Neural cell (in vitro differentiated cells): ENCODE results near the gene ZIC3. TPM values are rescaled to one million over a fixed set of nuclear protein-coding genes. Genes with fewer than 3 reads are reported as not detected.

ENCODE experiments used
- H2AFZ ChIP-seq: fragments of 200-600, 300-800 bp; sonication (generic), shearing (Covaris generic); 2 replicates; pipeline ENCODE4 v1.6.0; 2014; ENCODE audit warnings: low read depth, mild to moderate bottlenecking, antibody characterized with exemption, low read length, moderate library complexity
- H3F3A ChIP-seq: fragments of 200-600 bp; shearing (Covaris generic); 2 replicates; pipeline ENCODE4 v1.6.1; 2016; ENCODE audit warnings: mild to moderate bottlenecking, moderate library complexity, mixed read lengths, antibody characterized with exemption, low read length; ENCODE audit not compliant: insufficient read depth, poor library complexity, severe bottlenecking
- H3K27ac ChIP-seq: fragments of 200-600, 300-800 bp; sonication (generic), shearing (Covaris generic); 2 replicates; pipeline ENCODE4 v1.5.1; 2014; ENCODE audit warnings: mild to moderate bottlenecking, low read length, moderate library complexity
- H3K27me3 ChIP-seq: fragments of 300-800, 200-600 bp; sonication (generic), shearing (Covaris generic); 2 replicates; pipeline ENCODE4 v1.6.0; 2014; ENCODE audit warnings: mild to moderate bottlenecking, low read depth, low read length, moderate library complexity; ENCODE audit not compliant: insufficient read depth
- H3K36me3 ChIP-seq: fragments of 300-800, 200-600 bp; sonication (generic), shearing (Covaris generic); 2 replicates; pipeline ENCODE4 v1.5.1; 2014; ENCODE audit warnings: mild to moderate bottlenecking, antibody characterized with exemption, low read length, moderate library complexity; ENCODE audit not compliant: insufficient read depth
- H3K4me2 ChIP-seq: fragments of 300-800, 200-600 bp; sonication (generic), shearing (Covaris generic); 2 replicates; pipeline ENCODE4 v1.6.0; 2014; ENCODE audit warnings: mild to moderate bottlenecking, low read length
- H3K4me3 ChIP-seq: fragments of 300-800, 200-600 bp; sonication (generic), shearing (Covaris generic); 2 replicates; pipeline ENCODE4 v1.5.1; 2014; ENCODE audit warnings: mild to moderate bottlenecking, low read length, moderate library complexity
- H3K79me2 ChIP-seq: fragments of 200-600 bp; shearing (Covaris generic); replicated peaks from 2 replicates; pipeline ENCODE4 v1.6.0; 2014; ENCODE audit warnings: mild to moderate bottlenecking, low read length, moderate library complexity; ENCODE audit not compliant: insufficient read depth
- H3K9ac ChIP-seq: fragments of 300-800, 200-600 bp; sonication (generic), shearing (Covaris generic); 2 replicates; pipeline ENCODE4 v1.6.1; 2016; ENCODE audit warnings: mild to moderate bottlenecking, low read length, mixed read lengths
- H3K9me2 ChIP-seq: fragments of 200-600 bp; shearing (Covaris generic); 2 replicates; pipeline ENCODE4 v1.6.1; 2016; ENCODE audit warnings: mild to moderate bottlenecking, low read length, mixed read lengths; ENCODE audit not compliant: insufficient read depth
- H3K9me3 ChIP-seq: fragments of 200-600, 300-800 bp; sonication (generic), shearing (Covaris generic); 2 replicates; pipeline ENCODE4 v1.6.1; 2016; ENCODE audit warnings: mild to moderate bottlenecking, mixed run types, low read length, moderate library complexity, mixed read lengths
- H4K20me1 ChIP-seq: fragments of 200-600 bp; shearing (Covaris generic); 2 replicates; pipeline ENCODE4 v1.6.1; 2016; ENCODE audit warnings: mild to moderate bottlenecking, mixed run types; ENCODE audit not compliant: insufficient read depth
- EP300 ChIP-seq: fragments of 450-650 bp; conservative IDR thresholded peaks from 2 replicates; pipeline ENCODE4 v1.6.1; 2014; ENCODE audit warnings: antibody characterized with exemption, mild to moderate bottlenecking, moderate library complexity; ENCODE audit not compliant: poor library complexity, severe bottlenecking
- EZH2 ChIP-seq: fragments of 200-600, 300-800 bp; shearing (Covaris generic), sonication (generic); IDR thresholded peaks from 2 replicates; pipeline ENCODE4 v1.6.1; 2014; ENCODE audit warnings: antibody characterized with exemption, low read length, borderline replicate concordance, mild to moderate bottlenecking; ENCODE audit not compliant: insufficient read depth, poor library complexity, severe bottlenecking
- MXI1 ChIP-seq: fragments of 450-650 bp; conservative IDR thresholded peaks from 2 replicates; pipeline ENCODE4 v1.6.1; 2014; ENCODE audit warnings: antibody characterized with exemption, mild to moderate bottlenecking; ENCODE audit not compliant: poor library complexity, severe bottlenecking
- POLR2AphosphoS5 ChIP-seq: IDR thresholded peaks from 2 replicates; pipeline ENCODE4 v1.6.1; 2012
- RAD21 ChIP-seq: fragments of 450-650 bp; conservative IDR thresholded peaks from 2 replicates; pipeline ENCODE4 v1.6.1; 2014; ENCODE audit warnings: antibody characterized with exemption, mild to moderate bottlenecking, moderate library complexity
- REST ChIP-seq: IDR thresholded peaks from 2 replicates; pipeline ENCODE4 v1.6.1; 2012; ENCODE audit warnings: borderline replicate concordance
- SMC3 ChIP-seq: fragments of 450-650 bp; conservative IDR thresholded peaks from 2 replicates; pipeline ENCODE4 v1.6.1; 2014; ENCODE audit warnings: antibody characterized with exemption, mild to moderate bottlenecking, moderate library complexity; ENCODE audit not compliant: poor library complexity
- TAF1 ChIP-seq: IDR thresholded peaks from 2 replicates; pipeline ENCODE4 v1.6.1; 2012; ENCODE audit warnings: low read depth
- polyA plus RNA-seq: library from polyadenylated mRNA; depleted of rRNA; stranded (reverse); fragments of >200 nt; gene quantifications from 2 replicates; pipeline ENCODE4 v1.2.3, GENCODE V29; 2014
- TF ChIP-seq, protein P1 (sequence below): fragments of 450-650 bp; IDR thresholded peaks from 2 replicates; pipeline ENCODE4 v1.5.1; 2014; ENCODE audit warnings: antibody characterized with exemption, mild to moderate bottlenecking, moderate library complexity; ENCODE audit not compliant: poor library complexity, severe bottlenecking

ZIC3 gene
- polyA plus RNA-seq, 1 donor from 2014 or later = 6.6 TPM

- TF ChIP-seq EP300 (no peak), EZH2 (no peak)
Observed at GRCh38 chrX:137573324-137574101, 7.6 kb downstream of the ZIC3 start (continued).

DNA sequence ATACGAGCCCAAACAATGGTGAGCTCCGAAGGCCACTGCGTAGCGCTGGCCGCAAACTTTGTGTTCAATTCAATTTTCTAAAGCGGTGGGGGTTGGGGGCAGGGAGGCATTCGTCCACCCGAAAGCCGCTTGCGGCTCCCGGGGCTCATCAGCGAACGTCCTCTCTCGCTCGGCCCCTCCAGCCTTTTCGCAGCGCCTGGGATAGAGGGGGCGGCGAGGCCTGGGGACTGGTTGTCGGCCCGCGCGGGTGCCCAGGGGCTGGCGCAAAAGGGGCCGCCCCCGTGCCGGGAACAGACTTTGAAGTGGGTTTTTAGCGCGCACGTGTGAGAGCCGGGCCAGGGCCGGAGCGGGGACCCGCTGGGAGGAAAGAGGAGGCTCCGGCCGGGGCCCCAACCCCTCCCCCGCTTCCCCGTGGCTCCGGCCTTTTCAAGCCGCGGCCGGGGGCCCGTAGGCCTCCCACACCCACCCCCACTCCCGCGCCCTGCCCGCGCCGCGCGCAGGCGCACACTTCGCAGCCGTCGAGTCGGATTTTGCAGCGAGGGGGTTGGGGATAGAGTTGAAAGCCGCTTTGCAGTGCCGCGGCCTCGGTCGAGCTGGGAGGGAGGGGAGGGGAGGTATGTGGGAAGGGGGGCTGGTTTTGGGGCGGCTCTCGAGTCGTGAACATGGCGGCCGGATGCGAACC lies 8.3 kb downstream of the ZIC3 start:
- no peaks in the 10 kb centered on the region for H3K9me2 ChIP-seq
- H3K9ac ChIP-seq = peak overlapping the region; percentile 12
- H3K4me2 ChIP-seq = no peak overlapping the region
- no peak for TF ChIP-seq POLR2AphosphoS5
- TF ChIP-seq MXI1 = no peak
- TF ChIP-seq RAD21 = no peak
- no peak for TF ChIP-seq EP300
- no peak for TF ChIP-seq TAF1
- no peak for TF ChIP-seq SMC3
- TF ChIP-seq, protein P1, sequence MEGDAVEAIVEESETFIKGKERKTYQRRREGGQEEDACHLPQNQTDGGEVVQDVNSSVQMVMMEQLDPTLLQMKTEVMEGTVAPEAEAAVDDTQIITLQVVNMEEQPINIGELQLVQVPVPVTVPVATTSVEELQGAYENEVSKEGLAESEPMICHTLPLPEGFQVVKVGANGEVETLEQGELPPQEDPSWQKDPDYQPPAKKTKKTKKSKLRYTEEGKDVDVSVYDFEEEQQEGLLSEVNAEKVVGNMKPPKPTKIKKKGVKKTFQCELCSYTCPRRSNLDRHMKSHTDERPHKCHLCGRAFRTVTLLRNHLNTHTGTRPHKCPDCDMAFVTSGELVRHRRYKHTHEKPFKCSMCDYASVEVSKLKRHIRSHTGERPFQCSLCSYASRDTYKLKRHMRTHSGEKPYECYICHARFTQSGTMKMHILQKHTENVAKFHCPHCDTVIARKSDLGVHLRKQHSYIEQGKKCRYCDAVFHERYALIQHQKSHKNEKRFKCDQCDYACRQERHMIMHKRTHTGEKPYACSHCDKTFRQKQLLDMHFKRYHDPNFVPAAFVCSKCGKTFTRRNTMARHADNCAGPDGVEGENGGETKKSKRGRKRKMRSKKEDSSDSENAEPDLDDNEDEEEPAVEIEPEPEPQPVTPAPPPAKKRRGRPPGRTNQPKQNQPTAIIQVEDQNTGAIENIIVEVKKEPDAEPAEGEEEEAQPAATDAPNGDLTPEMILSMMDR = no peak
- no peak for TF ChIP-seq EZH2
- TF ChIP-seq REST = no peak
- H3K4me3 ChIP-seq = peak overlapping the region; percentile 55
- no peak overlapping the region for H2AFZ ChIP-seq
- H3K36me3 ChIP-seq = no peaks in the 10 kb centered on the region
- peaks cover 34% of the 10 kb centered on the region for H3K79me2 ChIP-seq
- no peaks in the 10 kb centered on the region for H3F3A ChIP-seq
- H3K27ac ChIP-seq = no peak overlapping the region
- H4K20me1 ChIP-seq = no peaks in the 10 kb centered on the region
- H3K27me3 ChIP-seq = peaks cover 46% of the 10 kb centered on the region
- H3K9me3 ChIP-seq = no peaks in the 10 kb centered on the region

DNA sequence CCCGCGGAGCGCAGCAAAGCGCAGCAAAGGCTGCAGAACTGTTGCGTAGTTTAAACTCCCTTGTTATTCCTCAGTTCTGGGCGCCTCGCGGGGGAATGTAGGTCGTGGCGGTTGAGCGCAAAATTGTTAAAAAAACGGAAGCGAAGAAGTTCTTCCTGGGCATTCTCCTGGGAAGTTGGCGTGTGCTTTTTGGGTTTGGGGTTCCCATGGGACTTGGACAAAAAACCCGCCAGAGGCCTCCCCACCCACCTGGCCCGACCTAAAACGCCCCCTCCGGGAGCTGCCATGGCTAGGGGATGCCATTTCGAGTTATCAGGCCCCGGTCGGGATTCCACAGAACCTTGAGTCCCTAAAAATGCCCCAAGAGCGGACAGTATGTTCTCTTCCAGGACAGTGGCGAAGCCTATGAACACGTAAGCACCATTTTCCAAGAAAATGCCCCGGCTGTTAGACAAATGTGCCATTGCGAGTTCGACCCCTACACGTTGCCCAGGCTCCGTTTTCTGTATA lies 8.9 kb downstream of the ZIC3 start:
- H3K9me2 ChIP-seq = no peaks in the 10 kb centered on the region
- no peak overlapping the region for H2AFZ ChIP-seq
- no peaks in the 10 kb centered on the region for H3K36me3 ChIP-seq
- no peaks in the 10 kb centered on the region for H3F3A ChIP-seq
- H3K27me3 ChIP-seq = peaks cover 41% of the 10 kb centered on the region
- no peak overlapping the region for H3K9ac ChIP-seq
- H3K4me3 ChIP-seq = peak overlapping the region; percentile 55
- no peak overlapping the region for H3K27ac ChIP-seq
- no peak for TF ChIP-seq RAD21
- TF ChIP-seq TAF1 = no peak
- TF ChIP-seq, protein P1 = no peak
- TF ChIP-seq EZH2 = no peak
- TF ChIP-seq EP300 = no peak
- TF ChIP-seq POLR2AphosphoS5 = no peak
- no peak for TF ChIP-seq SMC3
- TF ChIP-seq REST = no peak
- TF ChIP-seq MXI1 = no peak
- no peaks in the 10 kb centered on the region for H3K9me3 ChIP-seq
- peaks cover 29% of the 10 kb centered on the region for H3K79me2 ChIP-seq
- no peaks in the 10 kb centered on the region for H4K20me1 ChIP-seq
- H3K4me2 ChIP-seq = no peak overlapping the region
